ENCODE data around the gene RFWD3. TPM values are rescaled to one million over a fixed set of nuclear protein-coding genes. Genes with fewer than 3 reads are reported as not detected.

RFWD3 gene
- total RNA-seq: 25.9 and 35.4 TPM in 2 replicates

GRCh38 chr16:74666425-74667254, at the start of gene RFWD3:
TSS of gene RFWD3 (minus strand) at chr16:74666877. CDS start at chr16:74661449, 5,428 bp downstream.
- no peaks in the 10 kb centered on the region for H3K27me3 ChIP-seq (ENCODE audit: control insufficient read depth, insufficient read depth, low read length)
- peak within 1 kb of the TSS; percentile 99 for H3K4me3 ChIP-seq (ENCODE audit: low read depth, low read length)
- no peak for TF ChIP-seq CTCF (IDR thresholded peaks at IDR 0.05; ENCODE audit: insufficient read depth, low read length, poor library complexity, severe bottlenecking)
- H3K36me3 ChIP-seq (ENCODE audit: control insufficient read depth, insufficient read depth, low read length): no peaks in the 10 kb centered on the region
- DNase-seq (ENCODE audit: low read depth): peak; percentile 97

- Histone ChIP-seq H3K4me3 (ENCODE audit: low read depth, low read length) (no peak overlapping the region), H3K27me3 (ENCODE audit: control insufficient read depth, insufficient read depth, low read length) (no peaks in the 10 kb centered on the region), H3K36me3 (ENCODE audit: control insufficient read depth, insufficient read depth, low read length) (no peaks in the 10 kb centered on the region)
- no peak for TF ChIP-seq CTCF (IDR thresholded peaks at IDR 0.05; ENCODE audit: insufficient read depth, low read length, poor library complexity, severe bottlenecking)
- DNase-seq (ENCODE audit: low read depth): no peak
Observed at GRCh38 chr16:74716355-74716754, 49.7 kb upstream of the RFWD3 start.

- no peaks in the 10 kb centered on the region for H3K27me3 ChIP-seq (ENCODE audit: control insufficient read depth, insufficient read depth, low read length)
- no peak for TF ChIP-seq CTCF (IDR thresholded peaks at IDR 0.05; ENCODE audit: insufficient read depth, low read length, poor library complexity, severe bottlenecking)
- DNase-seq (ENCODE audit: low read depth): no peak
- no peaks in the 10 kb centered on the region for H3K36me3 ChIP-seq (ENCODE audit: control insufficient read depth, insufficient read depth, low read length)
- no peak overlapping the region for H3K4me3 ChIP-seq (ENCODE audit: low read depth, low read length)
Observed at GRCh38 chr16:74713876-74714275, 47.2 kb upstream of the RFWD3 start.

- DNase-seq (ENCODE audit: low read depth): no peak
- H3K36me3 ChIP-seq (ENCODE audit: control insufficient read depth, insufficient read depth, low read length): no peaks in the 10 kb centered on the region
- TF ChIP-seq CTCF (IDR thresholded peaks at IDR 0.05; ENCODE audit: insufficient read depth, low read length, poor library complexity, severe bottlenecking): no peak
- no peaks in the 10 kb centered on the region for H3K27me3 ChIP-seq (ENCODE audit: control insufficient read depth, insufficient read depth, low read length)
- no peak overlapping the region for H3K4me3 ChIP-seq (ENCODE audit: low read depth, low read length)
Observed at GRCh38 chr16:74713325-74713724, 46.6 kb upstream of the RFWD3 start.

GRCh38 chr16:74711938-74712337, 45.3 kb upstream of the RFWD3 start:
- DNase-seq (ENCODE audit: low read depth): no peak
- no peaks in the 10 kb centered on the region for H3K27me3 ChIP-seq (ENCODE audit: control insufficient read depth, insufficient read depth, low read length)
- no peak overlapping the region for H3K4me3 ChIP-seq (ENCODE audit: low read depth, low read length)
- no peak for TF ChIP-seq CTCF (IDR thresholded peaks at IDR 0.05; ENCODE audit: insufficient read depth, low read length, poor library complexity, severe bottlenecking)
- H3K36me3 ChIP-seq (ENCODE audit: control insufficient read depth, insufficient read depth, low read length): no peaks in the 10 kb centered on the region

- Histone ChIP-seq H3K36me3 (ENCODE audit: control insufficient read depth, insufficient read depth, low read length) (no peaks in the 10 kb centered on the region), H3K27me3 (ENCODE audit: control insufficient read depth, insufficient read depth, low read length) (no peaks in the 10 kb centered on the region), H3K4me3 (ENCODE audit: low read depth, low read length) (no peak overlapping the region)
- TF ChIP-seq CTCF (IDR thresholded peaks at IDR 0.05; ENCODE audit: insufficient read depth, low read length, poor library complexity, severe bottlenecking): no peak
- DNase-seq (ENCODE audit: low read depth): no peak
Observed at GRCh38 chr16:74710401-74710800, 43.7 kb upstream of the RFWD3 start.

All from kidney epithelial cell (primary cell).